AG09309 (cell line): Measurements from ENCODE around the gene CD300LD.

ENCODE experiments used
- DNase-seq: peaks from one replicate; pipeline ENCODE4 v3.0.0-alpha.2; 2010; ENCODE audit warnings: low read depth
- H3K4me3 ChIP-seq: 2 replicates; pipeline ENCODE4 v1.5.1; 2011; ENCODE audit warnings: mild to moderate bottlenecking, low read depth, low read length, moderate library complexity; ENCODE audit not compliant: control insufficient read depth
- TF ChIP-seq, protein P1 (sequence below): IDR thresholded peaks from 2 replicates; pipeline ENCODE4 v1.5.1; 2011; ENCODE audit warnings: mild to moderate bottlenecking, low read depth, low read length, inconsistent platforms; ENCODE audit not compliant: insufficient read depth, control insufficient read depth; ENCODE audit errors: missing control alignments

CD300LD gene

DNA sequence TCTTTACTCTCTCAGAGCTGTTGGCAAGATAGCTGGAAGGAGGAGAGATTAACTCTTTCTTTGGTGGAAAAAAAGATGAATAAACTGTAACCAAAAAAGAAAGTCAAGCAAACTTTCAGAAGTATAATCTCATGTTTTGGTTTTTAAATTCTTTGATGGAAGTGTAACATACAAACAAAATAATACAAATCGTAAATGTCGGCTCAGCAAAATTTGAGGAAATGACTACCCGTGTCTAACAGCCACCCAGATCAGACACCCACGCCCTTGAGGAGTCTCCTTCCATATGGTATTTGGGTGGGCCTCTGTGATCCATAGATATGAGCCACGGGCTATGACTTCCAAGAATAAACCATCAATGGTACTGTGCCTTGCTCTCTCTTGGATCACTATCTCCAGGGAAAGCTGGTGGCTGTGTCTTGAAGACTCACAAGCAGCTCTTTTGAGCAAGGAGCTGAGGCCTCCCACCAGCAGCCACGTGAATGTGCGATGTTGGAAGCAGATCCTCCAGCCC lies 36.6 kb downstream of the CD300LD start:
- TF ChIP-seq, protein P1, sequence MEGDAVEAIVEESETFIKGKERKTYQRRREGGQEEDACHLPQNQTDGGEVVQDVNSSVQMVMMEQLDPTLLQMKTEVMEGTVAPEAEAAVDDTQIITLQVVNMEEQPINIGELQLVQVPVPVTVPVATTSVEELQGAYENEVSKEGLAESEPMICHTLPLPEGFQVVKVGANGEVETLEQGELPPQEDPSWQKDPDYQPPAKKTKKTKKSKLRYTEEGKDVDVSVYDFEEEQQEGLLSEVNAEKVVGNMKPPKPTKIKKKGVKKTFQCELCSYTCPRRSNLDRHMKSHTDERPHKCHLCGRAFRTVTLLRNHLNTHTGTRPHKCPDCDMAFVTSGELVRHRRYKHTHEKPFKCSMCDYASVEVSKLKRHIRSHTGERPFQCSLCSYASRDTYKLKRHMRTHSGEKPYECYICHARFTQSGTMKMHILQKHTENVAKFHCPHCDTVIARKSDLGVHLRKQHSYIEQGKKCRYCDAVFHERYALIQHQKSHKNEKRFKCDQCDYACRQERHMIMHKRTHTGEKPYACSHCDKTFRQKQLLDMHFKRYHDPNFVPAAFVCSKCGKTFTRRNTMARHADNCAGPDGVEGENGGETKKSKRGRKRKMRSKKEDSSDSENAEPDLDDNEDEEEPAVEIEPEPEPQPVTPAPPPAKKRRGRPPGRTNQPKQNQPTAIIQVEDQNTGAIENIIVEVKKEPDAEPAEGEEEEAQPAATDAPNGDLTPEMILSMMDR: no peak
- no peak overlapping the region for H3K4me3 ChIP-seq
- no peak for DNase-seq

DNA sequence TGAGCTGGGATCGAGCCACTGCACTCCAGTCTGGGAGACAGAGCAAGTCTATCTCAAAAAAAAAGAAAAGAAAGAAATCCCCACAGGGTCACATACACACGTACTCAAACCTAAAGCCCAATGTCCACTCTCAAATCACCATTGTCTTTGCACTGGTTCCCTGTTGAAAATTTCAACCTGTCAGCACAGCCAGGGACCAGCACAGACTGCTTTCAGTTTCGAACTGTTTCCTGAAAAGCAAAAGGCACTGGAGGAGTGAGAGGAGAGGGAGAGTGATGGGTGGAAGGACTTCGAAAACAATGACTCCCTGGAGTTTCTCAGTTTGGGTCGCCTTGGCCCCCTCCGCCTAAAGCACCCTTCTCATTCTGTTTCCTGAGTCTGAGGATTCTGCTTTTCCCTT lies 37.2 kb downstream of the CD300LD start:
- DNase-seq: no peak
- TF ChIP-seq, protein P1: no peak
- H3K4me3 ChIP-seq: no peak overlapping the region

DNA sequence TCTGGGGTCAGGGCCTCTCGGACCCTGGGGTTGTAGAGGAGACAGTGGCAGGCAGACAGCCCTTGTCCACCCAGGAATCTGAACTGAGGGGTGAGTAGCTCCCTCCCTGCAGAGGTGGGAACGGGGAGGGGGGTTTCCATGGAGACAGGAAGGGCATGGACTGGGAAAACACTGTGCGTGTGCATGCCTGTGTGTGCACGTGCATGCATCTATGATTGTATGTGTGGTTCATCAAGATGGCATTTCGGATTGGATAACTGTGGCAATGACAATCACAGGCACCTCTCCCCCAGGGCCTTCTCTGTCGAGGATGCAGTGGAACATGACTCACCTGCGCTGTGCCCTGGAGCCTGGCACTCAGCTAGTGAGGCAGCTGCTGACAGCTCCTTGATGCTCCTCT lies 40.0 kb downstream of the CD300LD start:
- H3K4me3 ChIP-seq: no peak overlapping the region
- TF ChIP-seq, protein P1: no peak
- DNase-seq: no peak

DNA sequence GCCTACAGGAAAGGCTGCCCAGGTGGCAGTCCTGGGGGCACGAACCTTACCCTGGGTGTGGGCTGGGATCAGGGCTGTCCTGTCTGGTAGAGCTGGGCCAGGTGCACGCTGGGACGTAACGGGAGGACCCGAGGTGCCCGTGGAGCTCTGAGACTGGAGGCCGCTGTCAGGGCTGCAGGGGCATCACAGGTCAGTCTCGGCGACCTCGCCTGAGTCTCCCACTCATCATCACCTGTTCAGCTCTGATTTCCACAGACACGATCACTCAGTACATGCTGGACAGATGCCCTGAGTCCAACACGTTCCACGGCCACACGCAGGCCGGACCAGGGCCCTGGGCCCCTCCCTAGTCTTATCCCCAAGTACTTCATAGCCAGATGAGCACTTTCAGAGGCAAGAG lies 41.5 kb downstream of the CD300LD start:
- H3K4me3 ChIP-seq: no peak overlapping the region
- TF ChIP-seq, protein P1: no peak

DNA sequence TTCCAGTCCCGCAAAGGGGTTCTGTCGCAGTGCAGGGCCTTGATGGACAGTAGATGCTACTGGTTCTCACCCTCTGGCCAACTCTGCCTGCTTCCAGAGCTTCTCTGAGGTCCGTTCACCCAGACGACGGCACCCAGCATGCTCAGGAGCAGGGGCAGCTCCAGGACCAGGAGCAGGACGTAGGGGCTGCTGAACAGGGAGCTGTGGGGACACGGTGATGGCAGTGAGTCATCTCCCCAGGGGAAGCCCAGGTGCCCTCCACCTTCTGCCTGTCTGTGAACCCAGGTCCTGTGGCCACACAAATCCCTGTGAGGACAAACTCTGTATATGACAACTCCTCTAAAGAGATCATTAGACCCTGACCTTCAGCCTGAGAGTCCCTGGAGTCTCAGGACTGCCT lies 42.7 kb downstream of the CD300LD start:
- TF ChIP-seq, protein P1: no peak
- H3K4me3 ChIP-seq: no peak overlapping the region
- no peak for DNase-seq

More for the DNA sequence above, 41.5 kb downstream of the CD300LD start:
- no peak for DNase-seq

DNA sequence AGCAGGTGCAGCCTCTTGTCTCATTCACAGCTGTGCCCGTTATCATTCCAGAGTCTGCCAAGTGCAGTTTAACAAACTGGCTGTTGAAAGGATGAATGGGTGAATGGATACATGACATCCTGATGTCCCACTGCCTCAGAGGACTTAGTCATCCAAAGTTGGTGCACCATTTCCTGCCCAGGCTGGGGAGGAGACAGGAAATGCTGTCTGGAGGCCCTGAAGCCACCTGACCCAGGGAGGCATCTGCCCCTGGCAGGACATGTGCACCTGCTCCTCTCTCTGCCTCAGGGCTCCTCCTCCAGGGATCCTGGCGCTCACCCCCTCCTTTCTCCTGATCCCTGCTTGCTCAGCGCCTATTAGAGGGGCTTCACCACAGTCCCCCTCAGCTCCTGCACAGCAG lies 44.3 kb downstream of the CD300LD start:
- DNase-seq: no peak
- no peak overlapping the region for H3K4me3 ChIP-seq
- TF ChIP-seq, protein P1: no peak

DNA sequence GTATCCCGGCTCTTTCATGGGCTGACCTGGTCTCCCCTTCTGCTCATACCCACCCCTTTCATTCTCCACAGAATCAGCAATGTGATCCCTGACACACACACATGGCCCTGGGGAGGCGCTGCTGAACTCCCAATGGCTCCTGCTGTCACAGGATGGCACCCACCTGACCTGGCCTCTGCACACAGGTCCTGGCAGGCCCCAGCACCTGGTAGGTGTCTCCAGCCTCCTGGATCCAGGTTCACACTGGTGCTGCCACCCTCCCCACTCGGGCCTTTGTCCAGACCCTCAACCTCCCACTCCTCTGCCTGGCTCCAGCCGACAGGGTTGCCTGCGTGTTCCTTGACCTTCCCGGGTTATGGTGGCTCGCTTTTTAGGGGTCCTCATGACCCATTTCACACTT lies 44.8 kb downstream of the CD300LD start:
- TF ChIP-seq, protein P1: no peak
- H3K4me3 ChIP-seq: no peak overlapping the region
- DNase-seq: no peak
